ENCODE results near the gene SSBP2.

SSBP2 gene

DNA sequence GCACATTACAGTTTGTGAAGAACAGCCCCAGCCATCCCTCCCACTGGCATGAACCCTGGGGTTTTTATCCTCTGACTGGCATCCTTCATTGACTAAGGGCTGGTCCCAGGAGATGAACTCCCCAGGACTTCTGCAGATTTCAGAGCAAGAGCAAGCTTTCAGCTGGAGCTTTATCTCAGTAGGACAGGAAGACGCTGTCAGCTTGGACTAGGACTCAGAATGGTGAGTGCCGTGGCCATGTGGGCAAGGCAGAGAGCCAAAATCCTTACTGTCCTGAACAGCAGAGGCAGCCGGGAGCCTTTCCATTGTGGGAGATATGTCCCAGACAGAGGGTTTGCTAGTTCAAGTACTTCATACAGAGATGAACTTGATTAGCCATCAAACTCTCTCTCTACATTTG is 353.7 kb downstream of the SSBP2 start:
- no peak for DNase-seq (ENCODE audit: low read depth in 1 of 2, low spot score in 1 of 2)

DNA sequence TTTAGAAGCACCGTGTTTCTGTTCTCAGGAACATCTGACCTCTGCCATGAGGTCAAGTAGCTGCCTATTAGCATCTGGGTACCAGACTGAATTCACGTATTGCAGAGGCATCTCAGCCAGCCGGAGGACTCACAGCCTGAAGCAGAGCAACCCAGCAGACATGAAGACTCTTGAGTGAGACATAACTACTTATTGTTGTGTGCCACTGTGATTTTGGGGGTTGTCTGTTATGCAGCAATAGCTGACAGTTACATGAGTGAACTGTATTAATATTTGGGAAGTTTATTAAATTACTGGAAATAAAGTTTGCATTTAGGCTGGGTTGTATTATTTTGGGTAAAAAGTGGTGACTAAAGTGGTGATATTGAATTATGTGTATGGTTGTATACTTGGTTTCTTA is 355.6 kb downstream of the SSBP2 start:
- no peak for DNase-seq (ENCODE audit: low read depth in 1 of 2, low spot score in 1 of 2)

- no peak for DNase-seq (ENCODE audit: low read depth in 1 of 2, low spot score in 1 of 2)
These were observed 356.8 kb downstream of the SSBP2 start, which contains the start of gene ACOT12 for GRCh38 chr5:81393783-81394718. Gene ACOT12 (minus strand): TSS chr5:81394134. CDS start chr5:81394114, 20 bp downstream.

GRCh38 chr5:81393430-81393782 is 357.5 kb downstream of the SSBP2 start:
- no peak for DNase-seq (ENCODE audit: low read depth in 1 of 2, low spot score in 1 of 2)

- DNase-seq (ENCODE audit: low read depth in 1 of 2, low spot score in 1 of 2) = no peak
These were observed 361.9 kb downstream of the SSBP2 start for GRCh38 chr5:81389025-81389424.

GRCh38 chr5:81388169-81388568 is 362.7 kb downstream of the SSBP2 start:
- no peak for DNase-seq (ENCODE audit: low read depth in 1 of 2, low spot score in 1 of 2)

DNA sequence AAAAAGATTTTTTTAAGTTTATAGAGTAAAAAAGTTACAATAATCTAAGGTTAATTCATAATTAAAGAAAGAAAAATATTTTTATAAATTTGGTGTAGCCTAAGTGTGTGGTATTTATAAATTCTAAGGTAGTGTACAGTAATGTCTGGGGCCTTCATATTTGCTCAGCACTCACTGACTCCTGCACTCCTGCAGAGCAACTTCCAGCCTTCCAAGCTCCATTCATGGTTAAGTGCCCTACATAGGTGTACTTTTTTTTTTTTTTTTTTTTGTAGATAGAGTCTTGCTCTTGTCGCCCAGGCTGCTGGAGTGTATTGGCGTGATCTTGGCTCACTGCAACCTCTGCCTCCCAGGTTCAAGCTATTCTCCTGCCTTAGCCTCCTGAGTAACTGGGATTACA is 367.0 kb downstream of the SSBP2 start:
- DNase-seq (ENCODE audit: low read depth in 1 of 2, low spot score in 1 of 2) = no peak

- no peak for DNase-seq (ENCODE audit: low read depth in 1 of 2, low spot score in 1 of 2)
These were observed 379.5 kb downstream of the SSBP2 start for GRCh38 chr5:81371354-81371876.

DNA sequence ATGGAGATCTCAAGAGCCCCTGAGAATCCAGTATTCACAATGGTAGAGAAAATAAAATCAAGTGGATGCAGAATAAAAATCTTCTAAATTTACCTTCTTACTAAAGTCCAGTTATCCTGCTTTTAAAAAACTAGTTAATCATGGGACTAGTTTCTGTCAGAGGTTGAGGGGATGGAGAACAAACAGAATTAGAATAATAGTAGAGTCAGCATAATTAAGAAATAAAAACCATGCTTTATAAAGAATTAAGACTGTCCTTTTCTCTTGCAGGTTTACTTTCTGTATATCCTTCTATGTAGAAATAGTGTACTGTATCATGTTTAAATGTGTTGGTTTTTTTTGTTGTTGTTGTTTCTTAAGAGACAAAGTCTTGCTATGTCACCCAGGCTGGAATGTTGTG is 380.0 kb downstream of the SSBP2 start:
- DNase-seq (ENCODE audit: low read depth in 1 of 2, low spot score in 1 of 2) = no peak

DNA sequence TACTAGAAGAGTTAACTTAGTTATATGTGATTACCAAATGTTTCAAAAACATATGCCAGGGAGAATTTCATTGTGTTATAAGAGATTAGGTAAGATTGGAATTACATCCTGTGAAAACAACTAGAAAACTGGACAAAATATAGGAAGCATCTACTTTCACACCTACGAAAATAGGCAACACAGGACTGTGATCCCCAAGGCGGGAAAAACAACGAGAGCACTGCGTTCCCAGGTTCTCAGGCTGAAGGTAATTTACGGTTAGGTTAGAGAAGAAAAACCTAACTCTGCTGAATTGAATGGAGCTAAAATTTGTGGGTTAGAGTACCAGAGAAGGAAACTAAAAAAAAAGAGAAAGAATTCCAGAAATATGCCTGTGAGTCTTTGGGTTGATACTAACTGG is 385.4 kb downstream of the SSBP2 start:
- no peak for DNase-seq (ENCODE audit: low read depth in 1 of 2, low spot score in 1 of 2)

DNA sequence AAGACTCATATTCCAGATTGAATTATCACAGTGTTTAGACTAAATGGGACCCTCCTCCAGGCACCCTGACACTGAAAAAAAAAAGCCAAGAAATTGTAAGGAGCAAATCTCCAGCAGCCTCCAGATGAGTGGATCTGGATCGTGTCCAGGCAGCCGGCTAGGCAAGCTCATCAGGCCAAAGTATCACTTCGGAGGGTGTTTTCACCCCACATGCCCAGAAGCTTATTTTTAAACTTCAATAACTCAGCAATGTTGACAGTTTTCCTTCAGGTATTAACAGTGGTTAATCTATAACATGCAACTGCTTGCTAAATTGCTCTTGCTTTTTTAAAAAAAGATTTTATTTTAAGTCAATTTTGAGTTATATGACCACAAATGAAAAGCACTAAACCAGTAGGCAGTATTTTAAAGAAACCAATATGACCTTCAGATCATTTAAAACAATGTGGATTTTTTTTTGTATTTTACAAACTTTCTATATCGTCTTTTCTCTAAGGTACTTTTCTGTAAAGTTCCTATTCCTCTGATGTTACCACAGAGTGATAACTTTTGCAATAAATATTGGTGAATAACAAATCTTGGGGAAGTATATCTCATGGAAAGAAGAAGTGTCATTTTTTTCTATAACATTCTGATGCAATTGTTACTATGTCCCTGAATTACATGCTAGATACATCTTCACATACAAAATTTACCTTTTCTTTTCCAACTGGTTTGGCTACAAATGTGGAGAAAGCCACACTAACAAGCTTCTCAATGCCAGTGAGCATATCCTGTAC is 387.6 kb downstream of the SSBP2 start:
- DNase-seq (ENCODE audit: low read depth in 1 of 2, low spot score in 1 of 2) = no peak
